NCI-H748 treated with DMSO at 0.1 percent for 48 hours (cell line): Measurements from ENCODE around the gene MRPL3.
A peak's percentile ranks its signal among the peaks of the same experiment; 100 is the strongest.

Source experiments
- DNase-seq: peaks from one replicate; lab custom pipeline; 2025; lab: John Stamatoyannopoulos, UW

Gene MRPL3

DNA sequence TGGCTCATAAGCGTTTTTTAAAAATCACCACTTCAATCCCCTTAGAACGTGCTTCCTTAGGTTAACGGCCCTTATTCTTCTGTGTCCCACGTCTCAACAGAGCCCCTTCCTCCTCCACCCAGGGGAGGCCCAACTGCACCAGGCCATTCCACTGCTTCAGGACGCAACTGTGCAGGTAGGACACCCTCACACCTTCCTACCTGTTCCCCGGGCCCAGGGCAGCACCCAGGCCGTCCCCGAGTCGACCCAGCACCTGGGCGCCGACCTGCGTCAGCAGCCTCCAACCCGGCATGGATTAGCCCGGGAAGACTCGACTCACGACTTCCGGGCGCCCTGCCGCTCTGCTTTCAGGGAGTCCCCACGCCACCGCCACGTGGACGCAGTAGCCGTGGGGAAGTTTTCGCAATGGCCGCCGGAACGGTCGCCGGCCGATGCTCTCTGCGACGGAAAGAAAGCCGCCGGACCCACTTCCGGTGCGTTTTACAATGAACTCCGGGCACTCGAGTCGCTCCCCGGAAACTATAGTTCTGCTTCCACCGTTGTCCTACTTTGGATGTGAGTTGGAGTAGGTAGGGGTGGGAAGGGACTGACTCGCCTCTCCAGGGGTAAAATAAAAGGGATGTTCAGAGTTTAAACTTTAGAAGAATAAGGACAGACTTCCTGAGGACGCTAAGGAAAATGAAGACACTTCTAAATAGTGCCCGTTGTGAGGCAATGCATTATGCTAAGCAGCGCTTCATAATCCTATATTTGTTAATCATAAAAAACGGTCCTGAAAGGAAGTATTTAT lies at the start of gene MRPL3:
TSS of gene MRPL3 (minus strand) at position 442 of the 790 bp plus-strand sequence. CDS start at position 292, 150 bp downstream.
- DNase-seq: peak; percentile 76

DNA sequence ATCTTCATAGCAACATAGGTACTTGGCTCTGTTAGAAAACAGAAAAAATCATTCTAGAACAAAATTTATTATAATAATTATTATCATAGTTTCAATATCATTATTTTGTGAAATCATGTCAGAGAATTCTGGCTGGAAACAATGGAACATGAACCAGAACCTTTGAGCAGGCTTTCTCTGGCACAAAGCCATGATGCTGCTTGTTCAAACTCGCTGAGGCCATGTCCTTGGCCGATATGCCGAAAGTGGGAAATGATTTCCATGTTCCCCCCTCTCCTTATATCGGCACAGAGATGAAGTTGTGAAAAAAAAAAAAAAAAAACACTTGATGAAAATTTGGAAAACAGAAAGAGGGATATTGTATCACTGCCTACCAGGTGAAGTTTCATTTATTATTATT lies 49.0 kb upstream of the MRPL3 start:
- no peak for DNase-seq

DNA sequence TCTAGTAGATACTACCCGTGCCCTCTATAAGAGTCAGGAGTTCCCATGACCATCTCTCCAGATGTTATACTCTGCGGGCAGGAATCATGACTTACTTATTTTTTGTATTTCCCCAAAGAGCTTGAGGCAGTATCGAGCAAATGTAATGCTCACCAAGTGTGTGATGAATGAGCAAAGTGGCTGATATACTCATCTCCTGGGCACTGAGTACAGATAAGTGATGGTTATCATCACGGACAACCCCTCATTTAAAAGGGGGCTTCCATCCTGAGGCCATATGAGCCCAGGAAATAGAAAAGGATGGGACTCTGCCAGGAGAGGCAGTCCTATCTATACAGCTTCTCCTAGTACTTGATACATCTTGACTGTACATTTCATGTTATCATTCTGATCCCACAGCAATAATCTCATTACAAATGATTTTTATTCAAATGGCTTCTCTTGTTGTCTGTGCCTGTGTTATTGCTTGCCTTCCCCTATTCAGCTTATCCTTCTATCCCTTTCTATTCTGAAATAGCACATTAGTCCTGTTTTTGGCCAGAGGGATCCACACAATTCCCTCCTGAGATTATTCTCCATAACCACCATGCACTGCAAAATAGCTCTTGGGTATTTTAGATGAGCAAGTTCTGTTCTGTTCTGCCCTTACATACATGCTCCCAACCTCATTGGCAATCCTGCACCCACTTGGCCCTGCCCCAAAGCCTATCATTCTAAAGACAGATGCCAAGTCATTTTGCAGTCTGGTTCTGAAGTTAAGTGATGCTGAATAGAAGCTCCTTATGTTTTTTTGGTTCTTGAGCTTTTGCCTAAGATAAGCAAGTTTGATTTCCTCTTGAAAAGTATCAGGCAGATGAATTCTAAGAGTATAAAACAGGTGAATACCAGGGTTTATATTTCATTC lies 48.0 kb upstream of the MRPL3 start:
- DNase-seq: no peak

DNA sequence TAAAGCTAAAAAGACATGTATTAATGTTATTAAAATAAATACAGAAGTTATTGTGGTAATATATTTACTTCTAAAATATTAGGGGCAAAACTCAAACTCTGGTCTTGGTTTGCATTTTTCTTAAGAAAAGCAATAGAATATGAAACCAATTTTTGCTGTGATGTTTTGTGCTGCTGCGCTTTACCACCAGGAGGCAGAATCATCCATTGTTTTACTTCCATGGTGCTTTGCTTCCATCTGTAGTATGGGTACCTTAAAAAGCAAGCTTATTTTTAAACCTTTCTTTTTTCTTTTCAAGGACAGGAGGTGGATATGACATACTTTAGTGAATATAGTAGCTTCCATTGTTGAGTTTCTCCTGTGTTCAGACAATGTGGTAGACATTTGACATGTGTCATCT lies 46.6 kb upstream of the MRPL3 start:
- DNase-seq: no peak

- DNase-seq: no peak
Measured at GRCh38 chr3:131547585-131547984, 44.8 kb upstream of the MRPL3 start.

DNA sequence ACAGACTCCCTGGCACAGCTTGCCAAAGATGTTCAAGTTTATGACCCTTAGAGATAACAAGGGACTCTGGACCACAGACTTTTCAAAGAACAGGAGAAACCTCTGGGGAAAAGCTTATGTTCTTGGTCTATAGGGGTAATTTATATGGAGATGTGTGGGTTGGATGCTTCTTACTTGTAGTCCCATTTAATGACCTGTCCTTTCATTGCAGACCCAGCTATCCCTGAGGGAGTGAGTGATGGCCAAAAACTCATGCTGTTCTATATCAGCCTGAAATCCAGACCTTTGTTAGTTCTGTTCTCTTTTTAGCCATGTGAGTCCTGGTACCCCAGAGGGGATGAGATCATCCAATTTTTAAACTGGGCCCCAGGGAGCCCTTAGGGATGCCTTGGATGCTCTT lies 43.7 kb upstream of the MRPL3 start:
- no peak for DNase-seq

DNA sequence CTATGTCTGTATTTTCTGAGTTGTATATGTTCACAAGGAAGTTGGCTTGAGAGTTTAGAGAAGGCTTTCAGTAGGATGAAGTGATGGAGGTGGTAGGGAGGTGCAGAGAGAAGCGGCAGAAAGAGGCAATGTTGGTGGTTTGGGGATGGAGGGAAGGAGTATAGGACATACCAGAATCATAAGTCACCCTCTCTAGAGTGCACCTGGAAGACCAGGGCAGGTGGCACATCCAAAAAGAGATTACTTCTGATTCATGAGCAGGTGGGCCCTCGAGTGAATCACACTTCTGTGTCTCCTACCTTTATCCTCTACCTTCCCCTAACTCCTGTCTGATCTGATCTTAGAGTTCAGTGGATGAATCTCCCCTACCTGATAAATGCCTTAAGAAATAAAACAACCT lies 41.8 kb upstream of the MRPL3 start:
- DNase-seq: no peak

DNA sequence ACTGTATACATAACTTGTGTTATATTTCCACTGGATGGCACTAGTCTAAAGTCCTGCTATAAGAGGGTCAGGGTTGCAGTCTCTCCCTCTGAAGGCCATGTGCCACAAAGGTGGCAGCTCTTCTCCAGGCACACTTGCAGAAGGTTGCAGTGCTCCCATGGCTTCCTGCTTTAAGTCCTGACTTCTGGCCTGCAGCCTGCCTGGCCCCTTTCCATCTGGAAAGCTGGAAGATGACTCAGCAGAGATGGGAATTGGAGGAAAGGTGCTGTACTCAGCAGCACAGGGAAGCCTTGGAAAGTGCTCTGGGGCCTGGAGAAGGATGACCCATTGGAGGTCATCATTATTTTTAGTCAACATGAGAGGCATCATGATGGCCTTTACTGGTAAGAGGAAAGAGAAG lies 40.9 kb upstream of the MRPL3 start:
- no peak for DNase-seq

DNA sequence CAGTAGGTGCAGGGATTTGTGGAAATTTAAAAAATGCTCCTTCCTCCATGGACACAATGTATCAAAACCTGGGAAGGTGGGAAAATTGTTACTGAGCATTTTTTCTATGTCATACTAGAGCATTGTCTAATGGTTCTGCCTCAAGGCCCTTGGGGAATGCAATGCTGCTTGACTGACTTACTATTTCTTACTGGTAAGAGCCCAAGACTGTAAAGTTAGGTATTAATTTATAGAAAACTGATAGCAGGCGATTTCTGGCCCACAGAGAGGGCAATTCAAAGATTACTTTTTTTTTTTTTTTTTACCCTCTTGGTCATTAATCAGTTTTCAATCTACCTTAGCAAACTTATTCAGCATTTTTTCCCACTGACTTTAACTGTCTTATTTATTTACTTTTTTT lies 38.5 kb upstream of the MRPL3 start:
- DNase-seq: no peak

GRCh38 chr3:131540821-131541220 lies 38.0 kb upstream of the MRPL3 start:
- no peak for DNase-seq

- no peak for DNase-seq
Measured at GRCh38 chr3:131540143-131540542, 37.4 kb upstream of the MRPL3 start.

GRCh38 chr3:131538968-131539367 lies 36.2 kb upstream of the MRPL3 start:
- no peak for DNase-seq

DNA sequence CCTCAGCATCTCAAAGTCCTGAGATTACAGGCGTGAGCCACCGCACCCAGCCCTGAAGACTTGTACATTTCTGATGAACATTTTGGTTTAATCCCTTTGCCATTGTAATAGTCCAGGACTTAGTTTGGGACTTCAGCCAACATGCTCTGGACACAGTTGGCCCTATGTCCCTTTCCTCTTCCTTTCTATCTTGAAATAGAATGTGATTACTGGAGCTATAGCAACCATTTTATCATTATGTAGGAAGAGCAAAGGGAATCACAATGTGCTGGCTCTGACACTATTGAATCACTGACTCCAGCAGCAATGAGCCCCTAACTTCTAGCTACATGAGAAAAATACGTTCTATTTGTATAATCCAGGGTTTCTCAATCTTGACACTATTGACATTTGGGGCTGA lies 34.8 kb upstream of the MRPL3 start:
- DNase-seq: no peak

- DNase-seq: no peak
Measured at GRCh38 chr3:131535596-131535995, 32.8 kb upstream of the MRPL3 start.

- no peak for DNase-seq
Measured at GRCh38 chr3:131535131-131535530, 32.4 kb upstream of the MRPL3 start.

- no peak for DNase-seq
Measured at GRCh38 chr3:131532645-131533044, 29.9 kb upstream of the MRPL3 start.

DNA sequence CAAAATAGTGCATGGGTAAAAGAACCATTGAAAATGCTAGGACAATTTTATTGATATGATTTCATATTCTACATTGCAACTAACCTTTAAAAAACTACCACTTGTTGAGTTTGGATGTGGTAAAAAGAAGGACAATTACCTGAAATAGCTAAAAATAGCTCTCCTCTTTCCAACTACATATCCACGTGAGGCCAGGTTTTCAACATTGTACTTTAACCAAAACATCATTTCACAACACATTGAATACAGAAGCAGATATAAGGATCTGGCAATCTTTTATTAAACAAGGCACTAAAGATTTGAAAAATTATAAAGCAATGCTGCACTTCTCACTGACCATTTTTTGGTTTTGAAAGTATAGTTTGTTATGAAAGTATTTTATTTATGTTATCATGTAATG lies 28.1 kb upstream of the MRPL3 start:
- no peak for DNase-seq

DNA sequence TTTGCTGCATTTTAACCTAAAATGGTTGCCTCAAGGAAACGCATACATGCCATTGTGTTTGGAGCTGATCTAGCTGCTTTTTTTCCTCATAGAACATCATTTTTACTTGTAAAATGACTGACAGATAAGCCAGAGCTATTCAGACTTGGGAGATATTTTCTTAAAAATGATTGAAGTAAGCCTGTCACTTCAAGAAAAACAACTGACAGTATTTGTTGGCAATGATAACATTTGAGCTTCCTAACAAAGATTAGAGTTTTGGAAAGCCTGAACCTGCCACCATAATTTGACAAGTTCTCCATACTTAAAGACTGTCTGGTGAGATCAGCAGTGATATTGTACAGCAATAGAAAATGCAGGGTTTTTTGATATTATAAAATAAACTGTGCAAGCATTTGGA lies 27.6 kb upstream of the MRPL3 start:
- DNase-seq: no peak

DNA sequence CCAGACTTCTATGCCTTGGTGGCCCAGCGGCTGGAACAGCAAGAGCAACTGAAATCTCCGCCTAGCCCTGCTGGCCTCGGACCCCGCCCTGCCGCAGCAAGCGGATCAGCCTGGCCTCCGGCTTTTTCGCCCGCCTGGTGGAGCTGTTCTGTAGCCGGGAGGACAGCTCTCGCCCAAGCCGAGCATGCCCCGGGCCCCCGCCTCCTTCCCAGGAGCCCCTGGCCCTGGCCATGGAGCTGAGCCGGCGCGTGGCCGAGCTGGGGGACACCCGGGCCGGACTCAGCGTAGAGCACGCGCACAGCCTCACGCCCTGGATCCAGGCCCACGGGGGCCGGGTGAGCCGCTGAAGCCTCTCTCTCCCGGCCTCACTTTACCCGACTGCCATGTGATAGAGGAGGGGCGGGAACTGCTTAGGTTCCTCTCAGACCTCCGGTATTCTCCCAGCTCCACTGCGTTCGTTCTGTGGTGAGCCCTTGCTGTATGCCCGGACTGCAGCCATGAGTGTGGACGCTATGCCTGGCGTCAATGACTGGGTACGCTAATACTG lies 24.1 kb upstream of the MRPL3 start:
- DNase-seq: no peak

- no peak for DNase-seq
Measured at GRCh38 chr3:131518680-131519079, 15.9 kb upstream of the MRPL3 start.

DNA sequence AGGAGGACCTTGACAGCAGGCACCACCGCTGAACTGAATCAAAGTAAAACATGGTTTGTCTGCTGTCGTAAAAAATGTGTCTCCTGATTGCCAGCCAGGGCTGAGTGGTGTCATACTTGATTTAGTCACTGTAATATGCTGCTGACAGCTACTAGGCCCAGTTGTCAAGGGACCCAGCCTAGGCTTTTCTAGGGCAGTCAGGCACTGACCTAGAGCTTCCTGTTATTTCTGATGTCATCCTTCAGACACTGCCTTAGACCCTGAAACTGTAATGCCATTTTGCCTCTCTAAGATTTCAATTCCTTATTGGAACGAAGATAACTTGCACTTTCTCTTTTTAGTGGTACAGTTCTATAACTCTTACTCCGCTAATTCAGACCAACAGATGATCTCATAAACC lies 2.6 kb upstream of the MRPL3 start:
- DNase-seq: no peak

DNA sequence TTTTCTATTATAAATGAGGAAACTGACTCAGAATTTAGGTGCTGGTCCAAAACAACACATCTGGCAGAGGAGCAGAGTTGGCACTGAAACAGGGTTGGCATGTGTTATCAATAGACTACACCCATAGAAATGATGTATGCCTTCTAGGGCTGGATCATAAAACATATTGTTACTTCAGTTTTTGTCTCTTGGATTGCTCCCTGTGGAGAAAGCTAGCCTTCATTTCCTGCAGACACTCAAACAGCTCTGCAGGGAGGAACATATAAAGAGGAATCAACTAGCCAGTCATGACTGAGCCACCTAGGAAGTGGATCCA lies 507 bp upstream of the MRPL3 start:
- peak; percentile 4 for DNase-seq

- no peak for DNase-seq
Measured at GRCh38 chr3:131501949-131502348, 822 bp downstream of the MRPL3 start.
